ENCODE data around the gene SLC25A48.

DNA sequence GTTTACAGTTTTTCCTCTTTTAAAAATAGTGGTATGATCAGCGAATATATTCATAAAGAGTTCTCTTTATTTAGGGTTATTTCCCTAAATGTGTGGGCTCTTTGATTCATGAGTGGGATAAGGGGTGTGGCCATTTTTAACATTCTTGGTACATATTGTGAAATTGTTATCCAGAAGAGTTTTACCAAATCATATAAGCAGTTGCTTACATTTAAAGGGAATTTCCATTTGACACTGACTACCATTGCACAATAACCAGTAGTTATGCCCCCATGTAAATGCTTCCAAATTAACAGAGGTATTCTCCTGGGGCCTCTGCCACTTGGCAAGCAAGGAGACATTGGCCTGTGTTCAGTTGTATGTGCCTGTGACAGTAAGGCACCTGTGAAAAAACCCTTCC, 27.2 kb downstream of the SLC25A48 start:
- TF ChIP-seq CTCF (conservative IDR thresholded peaks at IDR 0.05 in 1 of 2, IDR thresholded peaks at IDR 0.05 in 1 of 2; ENCODE audit: low read depth in 1 of 2, low read length in 2 of 2) (no peak), EZH2 (IDR thresholded peaks at IDR 0.05; ENCODE audit: low read length, missing control alignments) (no peak)

Data from fibroblast of lung (primary cell).